NCI-H146 treated with DMSO at 0.1 percent for 48 hours (cell line): ENCODE measurements around the gene CDK14.
"Not testable (repeated sequence)": the region's sequence is repeated elsewhere in the genome, so short reads cannot be mapped to it uniquely, and the experiment has no call there.

ENCODE experiments used
- DNase-seq: peaks from one replicate; lab custom pipeline; 2025; ENCODE audit not compliant: unreplicated experiment; lab: John Stamatoyannopoulos, UW

Gene CDK14

GRCh38 chr7:90629297-90629918 lies 33.3 kb downstream of the CDK14 start:
- DNase-seq = peak; percentile 25

GRCh38 chr7:90631502-90631901 lies 35.4 kb downstream of the CDK14 start:
- DNase-seq = no peak

GRCh38 chr7:90639683-90640082 lies 43.6 kb downstream of the CDK14 start:
- DNase-seq = not testable (repeated sequence)

- no peak for DNase-seq
These were observed 46.9 kb downstream of the CDK14 start for GRCh38 chr7:90642978-90643377.

- DNase-seq = no peak
These were observed 49.7 kb downstream of the CDK14 start for GRCh38 chr7:90645784-90646183.

GRCh38 chr7:90648107-90648506 lies 52.0 kb downstream of the CDK14 start:
- no peak for DNase-seq

GRCh38 chr7:90648834-90649233 lies 52.7 kb downstream of the CDK14 start:
- DNase-seq = no peak

- DNase-seq = no peak
These were observed 58.8 kb downstream of the CDK14 start for GRCh38 chr7:90654718-90655427.

GRCh38 chr7:90655566-90655965 lies 59.4 kb downstream of the CDK14 start:
- DNase-seq = no peak

- DNase-seq = no peak
These were observed 61.4 kb downstream of the CDK14 start for GRCh38 chr7:90657481-90657880.

GRCh38 chr7:90660100-90660499 lies 64.0 kb downstream of the CDK14 start:
- peak; percentile 43 for DNase-seq

- no peak for DNase-seq
These were observed 64.7 kb downstream of the CDK14 start for GRCh38 chr7:90660819-90661218.

GRCh38 chr7:90661290-90662151 lies 65.4 kb downstream of the CDK14 start:
- DNase-seq = no peak

- no peak for DNase-seq
These were observed 67.1 kb downstream of the CDK14 start for GRCh38 chr7:90663176-90663575.

GRCh38 chr7:90666186-90666585 lies 70.1 kb downstream of the CDK14 start:
- no peak for DNase-seq

GRCh38 chr7:90668992-90669391 lies 72.9 kb downstream of the CDK14 start:
- peak; percentile 7 for DNase-seq

- DNase-seq = no peak
These were observed 73.4 kb downstream of the CDK14 start for GRCh38 chr7:90669492-90669891.

- no peak for DNase-seq
These were observed 75.5 kb downstream of the CDK14 start for GRCh38 chr7:90671571-90671970.

- no peak for DNase-seq
These were observed 76.1 kb downstream of the CDK14 start for GRCh38 chr7:90672210-90672609.

GRCh38 chr7:90674625-90675024 lies 78.5 kb downstream of the CDK14 start:
- DNase-seq = no peak

GRCh38 chr7:90675982-90676381 lies 79.9 kb downstream of the CDK14 start:
- no peak for DNase-seq
